PFSK-1 (cell line): Measurements from ENCODE around the gene BPGM.

ENCODE experiments used
- POLR2AphosphoS5 ChIP-seq: IDR thresholded peaks from 2 replicates; pipeline ENCODE4 v1.6.1; 2012; ENCODE audit warnings: low read depth, mild to moderate bottlenecking, control low read depth, low read length, moderate library complexity
- SIN3A ChIP-seq: IDR thresholded peaks from 2 replicates; pipeline ENCODE4 v1.6.1; 2012; ENCODE audit warnings: mild to moderate bottlenecking, low read length, moderate library complexity, borderline replicate concordance; ENCODE audit not compliant: insufficient read depth
- TAF1 ChIP-seq: IDR thresholded peaks from 2 replicates; pipeline ENCODE4 v1.6.1; 2012; ENCODE audit warnings: low read length, control low read depth, borderline replicate concordance; ENCODE audit not compliant: insufficient read depth
- TF ChIP-seq, protein P1 (sequence below), 2 experiments: IDR thresholded peaks; 2 replicates each; pipeline versions ENCODE4 v1.6.1 to v1.8.0; 2011 to 2012; ENCODE audit warnings: low read depth in 2 of 2, low read length in 2 of 2, control low read depth in 1 of 2, inconsistent platforms in 1 of 2, mild to moderate bottlenecking in 1 of 2, moderate library complexity in 1 of 2; ENCODE audit not compliant: insufficient read depth in 1 of 2

DNA sequence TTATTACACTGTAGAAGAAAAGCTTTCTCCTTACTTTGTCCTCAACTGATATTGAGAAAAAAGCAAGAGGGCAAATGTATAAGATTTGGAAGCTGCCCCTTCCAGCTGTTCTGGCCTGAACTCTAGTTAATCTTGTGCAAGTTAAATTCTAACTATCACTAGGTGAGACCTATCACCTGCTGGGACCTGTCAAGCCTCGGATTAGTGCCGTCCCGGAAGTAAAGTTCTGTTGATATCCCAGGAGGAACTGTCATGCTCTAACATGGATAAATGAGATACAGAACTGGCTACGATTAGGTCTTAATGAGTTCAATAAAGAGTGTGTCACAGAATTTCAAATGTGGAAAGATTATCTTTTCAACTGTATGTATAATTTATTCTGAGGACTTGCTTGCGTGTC lies 1.2 kb upstream of the BPGM start:
- TF ChIP-seq POLR2AphosphoS5 (no peak), SIN3A (no peak), TAF1 (no peak)
- TF ChIP-seq, protein P1, sequence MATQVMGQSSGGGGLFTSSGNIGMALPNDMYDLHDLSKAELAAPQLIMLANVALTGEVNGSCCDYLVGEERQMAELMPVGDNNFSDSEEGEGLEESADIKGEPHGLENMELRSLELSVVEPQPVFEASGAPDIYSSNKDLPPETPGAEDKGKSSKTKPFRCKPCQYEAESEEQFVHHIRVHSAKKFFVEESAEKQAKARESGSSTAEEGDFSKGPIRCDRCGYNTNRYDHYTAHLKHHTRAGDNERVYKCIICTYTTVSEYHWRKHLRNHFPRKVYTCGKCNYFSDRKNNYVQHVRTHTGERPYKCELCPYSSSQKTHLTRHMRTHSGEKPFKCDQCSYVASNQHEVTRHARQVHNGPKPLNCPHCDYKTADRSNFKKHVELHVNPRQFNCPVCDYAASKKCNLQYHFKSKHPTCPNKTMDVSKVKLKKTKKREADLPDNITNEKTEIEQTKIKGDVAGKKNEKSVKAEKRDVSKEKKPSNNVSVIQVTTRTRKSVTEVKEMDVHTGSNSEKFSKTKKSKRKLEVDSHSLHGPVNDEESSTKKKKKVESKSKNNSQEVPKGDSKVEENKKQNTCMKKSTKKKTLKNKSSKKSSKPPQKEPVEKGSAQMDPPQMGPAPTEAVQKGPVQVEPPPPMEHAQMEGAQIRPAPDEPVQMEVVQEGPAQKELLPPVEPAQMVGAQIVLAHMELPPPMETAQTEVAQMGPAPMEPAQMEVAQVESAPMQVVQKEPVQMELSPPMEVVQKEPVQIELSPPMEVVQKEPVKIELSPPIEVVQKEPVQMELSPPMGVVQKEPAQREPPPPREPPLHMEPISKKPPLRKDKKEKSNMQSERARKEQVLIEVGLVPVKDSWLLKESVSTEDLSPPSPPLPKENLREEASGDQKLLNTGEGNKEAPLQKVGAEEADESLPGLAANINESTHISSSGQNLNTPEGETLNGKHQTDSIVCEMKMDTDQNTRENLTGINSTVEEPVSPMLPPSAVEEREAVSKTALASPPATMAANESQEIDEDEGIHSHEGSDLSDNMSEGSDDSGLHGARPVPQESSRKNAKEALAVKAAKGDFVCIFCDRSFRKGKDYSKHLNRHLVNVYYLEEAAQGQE (IDR thresholded peaks at IDR 0.05; ENCODE audit: insufficient read depth in 1 of 2, low read depth in 2 of 2, low read length in 2 of 2), result no peak
